ENCODE data around the gene UBE2D2.

DNA sequence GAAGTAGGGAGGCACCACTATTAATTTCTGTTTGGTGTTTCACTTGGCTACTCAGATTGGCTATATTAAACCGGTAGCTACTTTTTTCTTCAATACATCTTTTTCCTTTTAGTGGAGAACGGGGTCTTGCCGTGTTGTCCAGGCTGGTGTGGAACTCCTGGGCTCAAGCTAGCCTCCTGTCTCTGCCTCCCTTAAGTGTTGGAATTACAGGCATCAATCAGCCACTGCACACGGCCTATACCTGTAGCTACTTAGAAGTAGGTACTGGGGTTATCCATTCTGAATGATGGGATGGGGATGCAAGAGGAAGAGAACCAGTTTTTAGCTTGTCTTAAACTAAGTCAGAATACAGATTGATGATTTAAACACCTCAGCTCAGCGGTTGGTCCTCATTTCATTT is 1.7 kb downstream of the UBE2D2 start:
- TF ChIP-seq, protein P1, sequence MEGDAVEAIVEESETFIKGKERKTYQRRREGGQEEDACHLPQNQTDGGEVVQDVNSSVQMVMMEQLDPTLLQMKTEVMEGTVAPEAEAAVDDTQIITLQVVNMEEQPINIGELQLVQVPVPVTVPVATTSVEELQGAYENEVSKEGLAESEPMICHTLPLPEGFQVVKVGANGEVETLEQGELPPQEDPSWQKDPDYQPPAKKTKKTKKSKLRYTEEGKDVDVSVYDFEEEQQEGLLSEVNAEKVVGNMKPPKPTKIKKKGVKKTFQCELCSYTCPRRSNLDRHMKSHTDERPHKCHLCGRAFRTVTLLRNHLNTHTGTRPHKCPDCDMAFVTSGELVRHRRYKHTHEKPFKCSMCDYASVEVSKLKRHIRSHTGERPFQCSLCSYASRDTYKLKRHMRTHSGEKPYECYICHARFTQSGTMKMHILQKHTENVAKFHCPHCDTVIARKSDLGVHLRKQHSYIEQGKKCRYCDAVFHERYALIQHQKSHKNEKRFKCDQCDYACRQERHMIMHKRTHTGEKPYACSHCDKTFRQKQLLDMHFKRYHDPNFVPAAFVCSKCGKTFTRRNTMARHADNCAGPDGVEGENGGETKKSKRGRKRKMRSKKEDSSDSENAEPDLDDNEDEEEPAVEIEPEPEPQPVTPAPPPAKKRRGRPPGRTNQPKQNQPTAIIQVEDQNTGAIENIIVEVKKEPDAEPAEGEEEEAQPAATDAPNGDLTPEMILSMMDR (IDR thresholded peaks at IDR 0.05; ENCODE audit: low read depth, low read length) = no peak
- no peak for TF ChIP-seq EZH2phosphoT487 (IDR thresholded peaks at IDR 0.05; ENCODE audit: low read depth)

All from OCI-LY3 (cell line).